ENCODE data around the gene CCDC150.
"Not testable (repeated sequence)": the region's sequence is repeated elsewhere in the genome, so short reads cannot be mapped to it uniquely, and the experiment has no call there.

CCDC150 gene

GRCh38 chr2:196711625-196712024 is 72.1 kb downstream of the CCDC150 start:
- no peak for DNase-seq (ENCODE audit: low read depth in 2 of 2)

DNA sequence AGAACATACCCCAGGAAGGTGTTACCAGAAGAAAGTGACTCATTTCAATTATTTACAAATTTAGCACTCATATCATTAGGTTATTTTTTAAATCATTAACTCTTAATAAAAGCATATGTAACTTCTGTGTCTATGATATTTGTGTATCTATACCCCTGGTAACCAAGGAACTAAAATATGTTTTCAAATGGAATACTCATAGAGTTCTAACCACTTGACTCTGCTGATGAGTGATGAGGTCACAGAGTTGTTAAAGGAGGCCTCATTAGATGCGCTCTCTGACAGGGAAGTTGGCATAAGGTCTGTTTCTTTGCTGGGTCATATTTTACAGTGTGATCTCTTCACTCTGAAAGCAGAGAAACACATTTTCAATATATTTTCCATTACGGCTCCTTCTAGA is 73.4 kb downstream of the CCDC150 start:
- no peak for DNase-seq (ENCODE audit: low read depth in 2 of 2)

GRCh38 chr2:196718419-196719109 is 79.0 kb downstream of the CCDC150 start:
- no peak for DNase-seq (ENCODE audit: low read depth in 2 of 2)

GRCh38 chr2:196719110-196719872 is 79.8 kb downstream of the CCDC150 start:
- no peak for DNase-seq (ENCODE audit: low read depth in 2 of 2)

- DNase-seq (ENCODE audit: low read depth in 2 of 2): no peak
Observed at GRCh38 chr2:196723571-196723970, 84.1 kb downstream of the CCDC150 start.

DNA sequence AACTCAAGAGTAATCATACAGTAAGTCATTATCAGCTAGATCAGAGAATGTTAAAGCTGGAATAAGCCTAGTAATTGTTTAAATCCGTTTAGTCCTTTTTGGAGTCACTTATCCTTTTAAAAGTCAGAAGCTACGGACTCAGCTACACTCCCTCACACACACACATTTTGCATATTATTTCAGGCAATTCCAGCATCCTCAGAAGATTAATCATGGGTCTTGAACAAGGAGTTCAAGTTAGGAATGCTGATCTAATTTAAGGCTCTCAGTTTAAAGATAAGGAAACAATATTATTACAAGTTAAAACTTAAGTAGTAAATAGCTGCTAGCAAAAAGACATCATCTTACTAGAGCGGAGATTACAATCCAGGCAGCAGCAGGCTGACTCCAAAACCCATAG is 85.7 kb downstream of the CCDC150 start:
- DNase-seq (ENCODE audit: low read depth in 2 of 2): no peak

DNA sequence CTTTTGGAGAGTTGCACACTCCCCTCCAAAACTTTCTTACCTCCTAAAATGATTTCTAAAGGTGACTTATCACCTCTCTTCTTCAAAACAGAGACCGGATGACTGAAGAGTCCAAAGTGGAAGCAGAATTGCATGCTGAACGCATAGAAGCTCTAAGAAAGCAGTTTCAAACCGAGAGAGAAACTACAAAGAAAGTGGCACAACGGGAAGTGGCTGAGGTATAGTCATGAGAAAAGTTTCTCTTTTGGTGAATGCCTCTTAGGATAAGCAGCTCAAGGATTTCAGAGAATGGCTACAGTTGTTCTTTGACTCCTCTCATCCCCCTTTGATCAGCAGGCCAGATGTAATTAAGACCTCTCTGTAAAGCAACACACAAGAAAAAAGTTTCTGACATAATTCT is 86.4 kb downstream of the CCDC150 start:
- no peak for DNase-seq (ENCODE audit: low read depth in 2 of 2)

GRCh38 chr2:196729418-196729817 is 89.9 kb downstream of the CCDC150 start:
- DNase-seq (ENCODE audit: low read depth in 2 of 2): no peak

DNA sequence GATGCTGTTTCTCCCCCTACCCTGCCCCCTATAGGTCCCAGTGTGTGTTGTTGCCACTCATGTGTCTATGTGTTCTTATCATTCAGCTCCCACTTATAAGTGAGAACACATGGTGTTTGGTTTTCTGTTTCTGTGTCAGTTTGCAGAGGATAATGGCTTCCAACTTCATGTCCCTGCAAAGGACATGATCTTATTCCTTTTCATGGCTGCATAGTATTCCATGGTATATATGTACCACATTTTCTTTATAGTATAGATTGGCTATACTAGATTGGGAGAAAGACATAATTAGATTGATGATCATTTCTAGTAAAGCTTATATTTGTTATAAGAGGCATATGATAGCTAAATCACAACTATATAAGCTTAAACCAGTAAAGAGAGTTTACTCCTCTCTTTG is 97.1 kb downstream of the CCDC150 start:
- DNase-seq (ENCODE audit: low read depth in 2 of 2): not testable (repeated sequence)

DNA sequence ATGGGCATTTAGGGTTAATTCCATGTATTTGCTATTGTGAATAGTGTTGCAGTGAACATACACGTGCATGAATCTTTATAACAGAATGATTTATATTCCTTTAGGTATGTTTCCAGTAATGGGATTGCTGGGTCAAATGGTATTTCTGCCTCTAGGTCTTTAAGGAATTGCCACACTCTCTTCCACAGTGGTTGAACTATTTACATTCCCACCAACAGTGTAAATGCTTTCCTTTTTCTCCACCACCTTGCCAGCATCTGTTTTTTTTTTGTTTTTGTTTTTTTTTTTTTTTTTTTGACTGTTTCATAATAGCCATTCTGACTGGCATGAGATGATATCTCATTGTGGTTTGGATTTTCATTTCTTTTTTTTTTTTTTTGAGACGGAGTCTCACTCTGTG is 97.5 kb downstream of the CCDC150 start:
- DNase-seq (ENCODE audit: low read depth in 2 of 2): no peak

- DNase-seq (ENCODE audit: low read depth in 2 of 2): no peak
Observed at GRCh38 chr2:196739031-196739430, 99.5 kb downstream of the CCDC150 start.

DNA sequence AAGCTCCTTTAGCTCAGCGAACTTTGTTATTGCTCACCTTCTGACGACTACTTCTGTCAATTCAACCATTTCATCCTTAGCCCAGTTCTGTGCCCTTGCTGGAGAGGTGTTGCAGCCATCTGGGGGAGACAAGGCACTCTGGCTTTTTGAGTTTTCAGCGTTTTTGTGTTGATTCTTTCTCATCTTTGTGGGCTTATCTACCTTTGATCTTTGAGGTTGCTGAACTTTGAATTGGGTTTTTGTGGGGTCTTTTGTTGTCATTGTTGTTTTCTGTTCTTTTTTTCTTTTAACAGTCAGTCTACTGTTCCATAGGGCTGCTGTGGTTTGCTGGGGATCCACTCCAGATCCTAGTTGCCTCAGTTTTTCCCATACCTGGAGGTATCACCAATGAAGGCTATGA is 102.7 kb downstream of the CCDC150 start:
- DNase-seq (ENCODE audit: low read depth in 2 of 2): no peak

GRCh38 chr2:196742685-196743084 is 103.2 kb downstream of the CCDC150 start:
- no peak for DNase-seq (ENCODE audit: low read depth in 2 of 2)

DNA sequence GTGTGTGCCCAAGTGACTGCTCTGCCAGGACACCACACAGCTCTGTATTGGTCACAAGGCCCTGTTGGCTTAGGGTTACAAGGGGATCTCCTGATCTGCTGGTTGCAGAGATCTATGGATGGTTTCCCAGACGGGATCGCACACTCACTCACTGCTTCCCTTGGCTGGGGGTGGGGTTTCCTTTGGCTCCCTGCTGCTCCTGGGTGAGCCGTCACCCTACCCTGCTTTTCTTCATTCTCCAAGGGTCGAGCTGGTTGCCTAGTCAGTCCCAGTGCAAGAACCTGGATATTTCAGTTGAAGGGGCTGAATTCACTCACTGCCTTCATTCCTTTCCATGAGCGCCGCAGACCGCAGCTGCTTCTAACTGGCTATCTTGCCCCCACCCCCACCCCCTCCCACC is 103.7 kb downstream of the CCDC150 start:
- DNase-seq (ENCODE audit: low read depth in 2 of 2): no peak

GRCh38 chr2:196745711-196746110 is 106.2 kb downstream of the CCDC150 start:
- no peak for DNase-seq (ENCODE audit: low read depth in 2 of 2)

GRCh38 chr2:196747400-196747799 is 107.9 kb downstream of the CCDC150 start:
- DNase-seq (ENCODE audit: low read depth in 2 of 2): no peak

GRCh38 chr2:196748123-196748522 is 108.6 kb downstream of the CCDC150 start:
- DNase-seq (ENCODE audit: low read depth in 2 of 2): no peak

DNA sequence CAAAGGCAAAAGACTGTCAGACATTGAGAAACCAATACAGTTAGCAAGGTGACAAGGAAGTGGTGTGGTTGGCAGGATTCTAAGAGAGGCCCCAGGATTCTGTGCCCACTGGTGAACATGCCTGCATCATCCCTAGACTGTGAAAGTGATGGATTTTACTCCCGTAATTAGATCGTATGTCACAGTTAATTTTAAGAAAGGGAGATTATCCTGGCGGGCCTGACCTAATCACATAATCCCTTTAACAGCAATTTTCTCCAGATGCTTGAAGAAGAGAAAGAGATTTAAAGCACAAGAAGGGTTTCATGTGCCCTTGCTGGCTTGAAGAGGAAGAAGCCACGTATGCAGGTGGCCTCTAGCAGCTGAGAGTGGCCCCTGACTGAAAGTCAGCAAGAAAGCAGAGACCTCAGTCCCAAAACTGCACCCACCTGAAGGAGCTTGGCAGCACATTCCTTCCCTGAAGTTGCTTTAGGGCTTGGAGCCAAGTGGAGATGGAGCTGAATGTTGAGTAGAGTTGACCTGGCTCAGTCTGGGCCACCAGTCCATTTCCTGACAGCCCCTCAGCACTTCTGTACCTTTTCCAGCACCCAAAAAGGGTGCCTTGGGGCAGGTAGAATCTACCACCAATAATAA is 110.9 kb downstream of the CCDC150 start:
- no peak for DNase-seq (ENCODE audit: low read depth in 2 of 2)

DNA sequence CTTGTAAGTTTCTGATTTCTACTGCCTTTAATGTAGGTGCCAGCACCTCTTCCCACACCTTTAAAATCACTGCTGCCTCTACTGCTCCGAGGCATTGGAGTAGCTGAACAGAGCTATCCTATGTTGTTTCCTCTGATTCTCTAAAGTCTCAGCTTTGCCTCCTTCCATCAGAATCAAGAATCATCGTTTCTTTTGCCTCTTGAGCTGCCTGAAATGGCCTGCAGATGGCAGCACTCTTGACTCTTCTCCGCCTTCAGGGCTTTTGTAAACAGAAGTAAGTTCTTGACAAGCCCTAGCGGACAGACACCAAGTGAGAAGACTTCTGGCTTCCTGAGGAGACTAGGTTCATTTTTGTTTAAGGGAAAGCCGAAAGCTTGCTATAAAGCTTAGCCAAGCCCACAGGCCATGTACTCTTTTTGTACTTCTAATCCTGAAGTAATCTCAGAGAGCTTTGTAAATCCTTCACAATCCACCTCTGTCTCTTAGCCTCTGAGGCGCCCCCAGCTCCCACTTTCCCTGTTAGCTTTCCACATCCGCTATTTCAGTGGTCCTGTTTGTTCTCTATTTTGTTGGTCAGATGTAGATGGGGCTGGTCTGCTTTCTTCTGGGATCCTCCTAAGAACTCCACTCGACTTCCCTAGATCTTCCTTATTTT is 111.6 kb downstream of the CCDC150 start:
- DNase-seq (ENCODE audit: low read depth in 2 of 2): peak; percentile 8 to 30

DNA sequence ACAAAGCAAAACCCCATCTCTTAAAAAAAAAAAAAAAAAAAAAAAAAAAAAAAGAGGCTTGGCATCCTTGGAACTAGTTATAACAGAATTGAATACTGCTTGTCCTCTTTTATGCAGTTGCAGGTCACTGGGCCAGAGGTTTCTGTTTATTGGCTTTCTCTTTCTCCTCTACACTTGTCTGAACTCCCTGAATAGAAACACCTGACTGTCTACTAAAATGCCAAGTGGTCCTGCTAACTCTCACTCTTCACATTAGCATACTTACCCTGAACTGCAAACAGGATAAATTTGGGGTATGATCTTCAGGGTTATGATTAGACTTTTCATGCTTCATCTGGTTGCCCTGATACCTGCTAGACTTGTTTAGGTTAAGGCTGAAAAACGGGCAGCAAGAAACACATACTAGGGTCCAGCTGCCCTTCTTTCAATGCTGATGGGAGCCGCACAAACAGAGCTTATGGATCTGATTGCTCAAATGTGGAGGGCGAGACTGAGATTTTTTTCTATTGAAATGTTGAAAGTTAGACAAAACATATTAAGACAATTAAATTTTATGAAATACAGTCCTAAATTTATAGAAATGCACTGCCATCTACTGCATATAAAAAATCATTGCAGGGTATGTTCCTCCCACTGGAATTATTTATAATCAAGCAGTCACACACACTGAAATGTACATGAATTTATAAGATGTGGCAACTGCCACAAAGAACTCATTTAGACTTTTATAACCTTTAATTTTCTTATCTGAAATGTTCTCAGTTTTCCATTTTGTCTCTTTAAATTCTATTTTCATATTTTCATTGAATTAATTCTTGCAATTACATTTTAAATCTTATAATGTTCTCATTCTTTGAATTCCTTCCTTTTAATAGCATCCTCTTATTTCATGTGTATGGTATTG is 119.2 kb downstream of the CCDC150 start:
- DNase-seq (ENCODE audit: low read depth in 2 of 2): no peak

- DNase-seq (ENCODE audit: low read depth in 2 of 2): no peak
Observed at GRCh38 chr2:196759378-196759706, 119.8 kb downstream of the CCDC150 start.

DNA sequence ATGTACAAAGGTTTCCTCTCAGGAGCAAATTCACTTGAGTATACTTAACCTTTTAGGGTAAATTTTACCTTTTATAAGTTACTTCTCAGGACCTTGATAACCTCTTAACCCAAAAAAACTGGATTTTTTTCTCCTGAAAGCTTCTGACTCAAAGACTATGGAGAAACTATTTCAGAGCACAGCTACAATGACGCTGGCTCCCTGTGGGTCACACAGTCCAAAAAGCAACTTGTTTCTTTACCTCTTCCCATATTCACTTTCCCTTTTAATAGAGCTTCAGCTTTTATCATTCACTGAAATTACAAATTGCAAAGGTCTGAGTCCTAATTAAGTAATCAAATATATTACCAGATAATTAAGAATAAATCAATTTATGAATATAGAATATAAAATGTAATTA is 127.6 kb downstream of the CCDC150 start:
- no peak for DNase-seq (ENCODE audit: low read depth in 2 of 2)

Data from stimulated activated CD8-positive, alpha-beta memory T cell treated with anti-CD3 and anti-CD28 coated beads, Interleukin-2, amount 100 ng/mL, for 48 hours (primary cell).